ENCODE data around the gene C16orf46. TPM values are rescaled to one million over a fixed set of nuclear protein-coding genes. Genes with fewer than 3 reads are reported as not detected.

C16orf46 gene
- total RNA-seq, 1 experiment from 2014 or later, result 1.7 TPM

GRCh38 chr16:81080233-81080632 is 3.2 kb upstream of the C16orf46 start:
- Histone ChIP-seq H3K4me2 (ENCODE audit: low read length) (no peak overlapping the region), H3K4me3 (replicated peaks in 1 of 2; ENCODE audit: low read depth in 1 of 2, low read length in 2 of 2) (no peak overlapping the region), H3K27ac (ENCODE audit: low read depth, low read length) (no peak overlapping the region), H2AFZ (ENCODE audit: low read depth, low read length, poor library complexity, severe bottlenecking) (no peak overlapping the region), H3K27me3 (ENCODE audit: insufficient read depth, low read length) (no peaks in the 10 kb centered on the region), H3K79me2 (ENCODE audit: insufficient read depth, low read length) (peaks cover 12% of the 10 kb centered on the region), H3K9ac (ENCODE audit: low read length) (no peak overlapping the region), H3K9me2 (ENCODE audit: insufficient read depth) (no peaks in the 10 kb centered on the region), H3K9me3 (ENCODE audit: control insufficient read depth in 1 of 2, insufficient read depth in 1 of 2, low read depth in 1 of 2, low read length in 2 of 2) (no peaks in the 10 kb centered on the region), H3K36me3 (ENCODE audit: control insufficient read depth in 1 of 2, insufficient read depth in 2 of 2, low read length in 2 of 2) (peaks cover 5 to 21% of the 10 kb centered on the region in 2 experiments), H3K4me1 (ENCODE audit: control insufficient read depth in 1 of 2, insufficient read depth in 2 of 2, low read length in 2 of 2) (peaks cover 10 to 15% of the 10 kb centered on the region in 2 experiments), H4K20me1 (ENCODE audit: insufficient read depth) (no peaks in the 10 kb centered on the region; the same call in 1 of the 2 replicates)
- DNase-seq (ENCODE audit: low read depth, low spot score) (no peak), ATAC-seq (no peak)
- intact Hi-C loops (cut with micrococcal nuclease), result no loop called here
- TF ChIP-seq EZH2 (IDR thresholded peaks at IDR 0.05) (no peak), CEBPB (IDR thresholded peaks at IDR 0.05; ENCODE audit: low read depth) (no peak), SP1 (IDR thresholded peaks at IDR 0.05; ENCODE audit: low read depth) (no peak), ELF1 (IDR thresholded peaks at IDR 0.05; ENCODE audit: borderline replicate concordance, low read depth) (no peak), EGR1 (IDR thresholded peaks at IDR 0.05; ENCODE audit: low read depth) (no peak), POLR2AphosphoS5 (IDR thresholded peaks at IDR 0.05; ENCODE audit: low read depth, low read length) (no peak), ZBTB33 (IDR thresholded peaks at IDR 0.05; ENCODE audit: extremely low read depth, insufficient replicate concordance, low read length) (no peak), CTCF (IDR thresholded peaks at IDR 0.05 in 2 of 3, conservative IDR thresholded peaks at IDR 0.05 in 1 of 3; ENCODE audit: borderline replicate concordance in 1 of 3, insufficient read depth in 1 of 3, low read depth in 2 of 3, low read length in 2 of 3) (no peak), TCF7L2 (IDR thresholded peaks at IDR 0.05; ENCODE audit: borderline replicate concordance, extremely low read depth, insufficient read depth, insufficient read length) (no peak), FOSL1 (IDR thresholded peaks at IDR 0.05; ENCODE audit: low read depth) (no peak), MAX (IDR thresholded peaks at IDR 0.05) (no peak), ZNF274 (IDR thresholded peaks at IDR 0.05; ENCODE audit: low read depth, low read length) (no peak), POLR2A (IDR thresholded peaks at IDR 0.05; ENCODE audit: borderline replicate concordance, extremely low read depth, insufficient read depth, insufficient read length) (no peak), CBX3 (IDR thresholded peaks at IDR 0.05; ENCODE audit: low read depth) (no peak), YY1 (IDR thresholded peaks at IDR 0.05; ENCODE audit: extremely low read depth, insufficient replicate concordance, low read depth, low read length) (no peak), SIN3A (IDR thresholded peaks at IDR 0.05; ENCODE audit: low read depth) (no peak), JUND (IDR thresholded peaks at IDR 0.05) (no peak), REST (IDR thresholded peaks at IDR 0.05; ENCODE audit: low read depth) (no peak), RAD21 (IDR thresholded peaks at IDR 0.05; ENCODE audit: low read depth) (no peak)
- POLR2A ChIA-PET, result no interaction called here
- CTCF ChIA-PET, result interaction anchor here (1.4 kb wide), 1 partner anchor 125 kb away, joined by 4 read pairs; no protein-coding TSS in a partner anchor
- BruUV-seq (replicated peaks), result no TSS peak
- RAD21 ChIA-PET (ENCODE audit: low non-redundant PET in 1 of 2, low total read pairs in 2 of 2, uncharacterized antibody in 2 of 2, unreplicated experiment in 2 of 2), result no interaction called here
